Nephron progenitor cell (in vitro differentiated cells): Measurements from ENCODE around the gene MYADM.

Experiments
- DNase-seq: peaks from one replicate; pipeline ENCODE4 v3.0.0; 2021
- H3K27ac Mint-ChIP-seq: 2 replicates; pipeline ENCODE4 v1.8.0; 2021; ENCODE audit warnings: mild to moderate bottlenecking, moderate library complexity, mixed read lengths
- H3K27me3 Mint-ChIP-seq: 2 replicates; pipeline ENCODE4 v1.8.0; 2021; ENCODE audit warnings: mild to moderate bottlenecking, low read depth, mixed read lengths; ENCODE audit not compliant: poor library complexity
- H3K36me3 Mint-ChIP-seq: 2 replicates; pipeline ENCODE4 v1.8.0; 2021; ENCODE audit warnings: low read depth, mixed read lengths
- H3K4me1 Mint-ChIP-seq: 2 replicates; pipeline ENCODE4 v1.8.0; 2021; ENCODE audit warnings: mixed read lengths
- H3K4me3 Mint-ChIP-seq: 2 replicates; pipeline ENCODE4 v1.8.0; 2021; ENCODE audit warnings: mild to moderate bottlenecking, moderate library complexity, mixed read lengths
- H3K9me3 Mint-ChIP-seq: 2 replicates; pipeline ENCODE4 v1.8.0; 2021; ENCODE audit warnings: mild to moderate bottlenecking, moderate library complexity, mixed read lengths
- TF ChIP-seq, protein P1 (sequence below): fragments of 200-600 bp; sonication (generic); IDR thresholded peaks from 2 replicates; pipeline ENCODE4 v1.5.0; 2021; ENCODE audit warnings: antibody characterized with exemption

MYADM gene

DNA sequence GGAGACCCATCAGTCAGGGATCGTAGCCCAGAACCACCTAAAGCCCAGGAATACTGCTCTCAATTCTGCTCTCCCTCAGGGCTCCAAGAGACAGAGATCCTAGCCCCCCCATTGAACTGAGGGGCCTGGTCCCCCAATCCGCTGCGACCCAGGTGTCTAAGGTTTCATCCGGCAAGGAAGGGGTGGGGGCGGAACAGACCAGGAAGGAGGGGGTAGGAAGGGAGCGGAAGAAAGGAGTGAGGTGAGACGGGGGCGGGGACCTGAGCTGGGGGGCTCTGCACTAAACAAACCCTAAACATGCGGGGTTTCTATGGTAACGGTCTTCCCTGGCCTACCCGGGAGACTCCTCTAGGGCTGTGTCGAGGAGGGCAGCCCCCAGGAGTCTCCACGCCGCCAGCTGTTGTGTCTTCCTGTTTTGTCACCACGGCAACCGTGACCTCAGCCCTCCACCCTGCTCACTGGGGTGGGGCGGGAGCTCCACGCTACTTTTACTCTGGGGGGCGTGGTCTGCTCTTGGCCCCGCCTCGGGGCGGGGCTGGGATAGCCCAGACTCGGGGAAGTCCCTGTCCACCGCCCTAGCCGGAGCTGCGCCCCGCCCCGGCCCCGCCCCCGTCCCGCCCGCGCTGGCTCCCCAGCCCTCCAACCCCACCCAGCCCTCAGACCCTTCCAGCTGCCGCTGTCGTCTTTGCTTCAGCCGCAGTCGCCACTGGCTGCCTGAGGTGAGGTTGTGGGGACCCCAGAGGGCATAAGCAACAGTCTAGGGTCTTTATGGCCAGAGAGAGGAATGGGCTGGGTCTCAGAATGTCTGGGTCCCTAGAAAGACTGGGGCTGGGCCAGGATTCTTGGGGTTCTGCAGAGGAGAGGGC is at the start of gene MYADM:
TSS of gene MYADM (plus strand) at position 659 of the 866 bp plus-strand sequence. CDS start 5,647 bp downstream, outside the sequence.
- Mint-ChIP-seq H3K36me3 (peaks cover 9% of the 10 kb centered on the region), H3K27me3 (peaks cover 2% of the 10 kb centered on the region), H3K4me1 (peaks cover 38% of the 10 kb centered on the region), H3K9me3 (no peaks in the 10 kb centered on the region), H3K27ac (peak within 1 kb of the TSS; percentile 100), H3K4me3 (peak within 1 kb of the TSS; percentile 99)
- TF ChIP-seq, protein P1, sequence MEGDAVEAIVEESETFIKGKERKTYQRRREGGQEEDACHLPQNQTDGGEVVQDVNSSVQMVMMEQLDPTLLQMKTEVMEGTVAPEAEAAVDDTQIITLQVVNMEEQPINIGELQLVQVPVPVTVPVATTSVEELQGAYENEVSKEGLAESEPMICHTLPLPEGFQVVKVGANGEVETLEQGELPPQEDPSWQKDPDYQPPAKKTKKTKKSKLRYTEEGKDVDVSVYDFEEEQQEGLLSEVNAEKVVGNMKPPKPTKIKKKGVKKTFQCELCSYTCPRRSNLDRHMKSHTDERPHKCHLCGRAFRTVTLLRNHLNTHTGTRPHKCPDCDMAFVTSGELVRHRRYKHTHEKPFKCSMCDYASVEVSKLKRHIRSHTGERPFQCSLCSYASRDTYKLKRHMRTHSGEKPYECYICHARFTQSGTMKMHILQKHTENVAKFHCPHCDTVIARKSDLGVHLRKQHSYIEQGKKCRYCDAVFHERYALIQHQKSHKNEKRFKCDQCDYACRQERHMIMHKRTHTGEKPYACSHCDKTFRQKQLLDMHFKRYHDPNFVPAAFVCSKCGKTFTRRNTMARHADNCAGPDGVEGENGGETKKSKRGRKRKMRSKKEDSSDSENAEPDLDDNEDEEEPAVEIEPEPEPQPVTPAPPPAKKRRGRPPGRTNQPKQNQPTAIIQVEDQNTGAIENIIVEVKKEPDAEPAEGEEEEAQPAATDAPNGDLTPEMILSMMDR, result no peak
- DNase-seq, result peak; percentile 100

- Mint-ChIP-seq H3K9me3 (no peaks in the 10 kb centered on the region), H3K27ac (no peak overlapping the region), H3K36me3 (no peaks in the 10 kb centered on the region), H3K27me3 (peaks cover 11% of the 10 kb centered on the region), H3K4me1 (no peaks in the 10 kb centered on the region), H3K4me3 (no peak overlapping the region)
- DNase-seq, result no peak
- TF ChIP-seq, protein P1, result no peak
Measured at GRCh38 chr19:53818756-53819155, 48.9 kb upstream of the MYADM start.

GRCh38 chr19:53819861-53820260 is 47.8 kb upstream of the MYADM start:
- H3K36me3 Mint-ChIP-seq, result no peaks in the 10 kb centered on the region
- TF ChIP-seq, protein P1, result no peak

DNA sequence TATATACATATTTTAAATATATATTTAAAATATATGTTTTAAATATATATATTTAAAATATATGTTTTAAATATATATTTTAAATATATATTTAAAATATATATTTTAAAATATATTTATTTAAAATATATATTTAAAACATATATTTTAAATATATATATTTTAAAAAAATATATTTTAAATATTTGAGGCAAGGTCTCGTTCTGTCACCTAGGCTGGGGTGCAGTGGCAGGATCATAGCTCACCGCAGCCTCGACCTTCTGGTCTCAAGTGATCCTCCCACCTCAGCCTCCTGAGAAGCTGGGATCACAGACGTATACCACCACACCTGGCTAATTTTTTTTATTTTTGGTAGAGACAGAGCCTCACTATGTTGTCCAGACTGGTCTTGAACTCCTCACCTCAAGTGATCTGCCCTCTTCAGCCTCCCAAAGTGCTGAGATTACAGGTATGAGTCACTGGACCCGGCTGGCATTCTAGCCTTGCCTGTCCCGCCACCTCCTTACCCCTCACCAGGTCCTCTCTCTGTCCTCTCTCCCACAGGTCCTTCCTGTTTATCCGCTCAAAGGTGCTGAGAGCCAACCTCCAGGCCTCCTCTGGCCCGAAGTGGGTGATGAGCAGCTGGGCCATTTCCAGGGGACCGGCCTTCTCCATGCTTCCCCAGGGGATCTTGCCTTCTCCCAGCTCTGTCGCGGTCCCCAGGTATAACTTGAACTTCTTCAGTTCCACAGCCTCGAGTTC is 44.1 kb upstream of the MYADM start:
- H3K4me1 Mint-ChIP-seq, result no peaks in the 10 kb centered on the region
- no peak overlapping the region for H3K27ac Mint-ChIP-seq
- no peaks in the 10 kb centered on the region for H3K36me3 Mint-ChIP-seq
- H3K9me3 Mint-ChIP-seq, result no peaks in the 10 kb centered on the region
- no peak for DNase-seq
- no peak overlapping the region for H3K4me3 Mint-ChIP-seq
- TF ChIP-seq, protein P1, result no peak
- peaks cover 5% of the 10 kb centered on the region for H3K27me3 Mint-ChIP-seq

More at GRCh38 chr19:53819861-53820260, 47.8 kb upstream of the MYADM start:
- Mint-ChIP-seq H3K27ac (no peak overlapping the region), H3K9me3 (no peaks in the 10 kb centered on the region), H3K4me3 (no peak overlapping the region), H3K27me3 (peaks cover 8% of the 10 kb centered on the region), H3K4me1 (no peaks in the 10 kb centered on the region)
- no peak for DNase-seq

DNA sequence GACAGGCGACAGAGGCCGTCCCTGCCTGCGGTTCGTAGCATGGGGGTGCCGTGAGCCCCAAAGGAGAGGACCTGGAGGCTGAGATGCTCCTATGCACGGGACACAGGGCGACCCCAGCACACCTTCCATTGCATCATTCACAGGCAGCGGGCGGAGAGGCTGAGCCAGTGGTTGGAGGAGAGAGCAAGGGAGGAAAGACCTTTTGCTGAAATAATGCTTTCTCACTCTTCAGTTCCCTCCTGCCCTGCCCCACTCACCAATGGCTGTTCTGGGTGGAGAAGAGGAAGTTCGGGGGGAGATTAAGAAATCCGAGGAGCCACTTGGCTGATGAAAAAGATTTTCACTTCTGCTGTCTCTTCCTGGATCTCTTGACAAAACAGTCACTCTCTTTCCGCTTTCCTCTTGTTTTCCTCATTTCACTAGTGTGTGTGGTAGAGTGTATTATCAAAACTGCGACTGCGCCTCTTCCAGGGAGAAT is 43.5 kb upstream of the MYADM start, which contains the start of gene NLRP12:
TSS of gene NLRP12 (minus strand) at position 181 of the 478 bp plus-strand sequence. CDS start at position 41, 140 bp downstream.
- no peak within 1 kb of the TSS for H3K4me3 Mint-ChIP-seq
- H3K27ac Mint-ChIP-seq, result no peak within 1 kb of the TSS
- no peaks in the 10 kb centered on the region for H3K4me1 Mint-ChIP-seq
- TF ChIP-seq, protein P1, result no peak
- no peak for DNase-seq
- no peaks in the 10 kb centered on the region for H3K36me3 Mint-ChIP-seq
- H3K9me3 Mint-ChIP-seq, result no peaks in the 10 kb centered on the region
- peaks cover 5% of the 10 kb centered on the region for H3K27me3 Mint-ChIP-seq
